Liver (tissue), 9 donors: ENCODE results near the gene ENGASE. TPM values are rescaled to one million over a fixed set of nuclear protein-coding genes. Genes with fewer than 3 reads are reported as not detected.

Source experiments
- DNase-seq: peaks from one replicate; pipeline ENCODE4 v3.0.0-alpha.2; 2017; ENCODE audit warnings: low spot score
- H3K27ac ChIP-seq, 2 donors: one replicate each; pipeline ENCODE4 v1.7.0; 2013; ENCODE audit warnings: inconsistent platforms in 2 of 2, low read length in 2 of 2, control low read depth in 1 of 2, low read depth in 1 of 2, mild to moderate bottlenecking in 1 of 2
- H3K27me3 ChIP-seq, 4 donors: one replicate each; pipeline versions ENCODE4 v1.6.1 to v1.7.0; 2013; ENCODE audit warnings: low read length in 3 of 4, inconsistent platforms in 1 of 4, mild to moderate bottlenecking in 1 of 4, moderate library complexity in 1 of 4; ENCODE audit not compliant: control insufficient read depth in 4 of 4, insufficient read depth in 4 of 4
- H3K36me3 ChIP-seq, 4 donors: one replicate each; pipeline versions ENCODE4 v1.6.1 to v1.7.0; 2013; ENCODE audit warnings: low read length in 3 of 4, mild to moderate bottlenecking in 3 of 4, low read depth in 1 of 4, moderate library complexity in 1 of 4; ENCODE audit not compliant: control insufficient read depth in 4 of 4, insufficient read depth in 3 of 4
- H3K4me1 ChIP-seq, 4 donors: one replicate each; pipeline versions ENCODE4 v1.6.1 to v1.7.0; 2013; ENCODE audit warnings: low read length in 3 of 4, mild to moderate bottlenecking in 3 of 4, moderate library complexity in 1 of 4; ENCODE audit not compliant: control insufficient read depth in 4 of 4, insufficient read depth in 4 of 4
- H3K4me3 ChIP-seq, 3 donors: one replicate each; pipeline versions ENCODE4 v1.6.1 to v1.7.0; 2013; ENCODE audit warnings: low read length in 3 of 3, control low read depth in 1 of 3, low read depth in 1 of 3, mild to moderate bottlenecking in 1 of 3
- H3K9ac ChIP-seq, 2 donors: one replicate each; pipeline ENCODE4 v1.7.0; 2013; ENCODE audit warnings: low read length in 2 of 2, mild to moderate bottlenecking in 2 of 2, moderate library complexity in 2 of 2, control low read depth in 1 of 2, low read depth in 1 of 2
- H3K9me3 ChIP-seq, 4 donors: one replicate each; pipeline versions ENCODE4 v1.6.1 to v1.7.0; 2013; ENCODE audit warnings: low read length in 3 of 4; ENCODE audit not compliant: control insufficient read depth in 4 of 4
- EGR1 ChIP-seq, 2 donors: IDR thresholded peaks; 2 replicates each; pipeline ENCODE4 v1.6.1; 2016 to 2018; ENCODE audit warnings: antibody characterized with exemption in 2 of 2, low read depth in 2 of 2
- FOXA1 ChIP-seq: IDR thresholded peaks from 2 replicates; pipeline ENCODE4 v1.6.1; 2016; ENCODE audit warnings: antibody characterized with exemption
- FOXA2 ChIP-seq: IDR thresholded peaks from 2 replicates; pipeline ENCODE4 v1.6.1; 2016; ENCODE audit warnings: antibody characterized with exemption
- GABPA ChIP-seq, 2 donors: IDR thresholded peaks in 1 of 2; conservative IDR thresholded peaks in 1 of 2; 2 replicates each; pipeline ENCODE4 v1.6.1; 2016; ENCODE audit warnings: antibody characterized with exemption in 2 of 2, mild to moderate bottlenecking in 1 of 2, moderate library complexity in 1 of 2
- HNF4G ChIP-seq: IDR thresholded peaks from 2 replicates; pipeline ENCODE4 v1.6.1; 2016; ENCODE audit warnings: antibody characterized with exemption
- JUND ChIP-seq, 2 donors: IDR thresholded peaks; 2 replicates each; pipeline ENCODE4 v1.6.1; 2016; ENCODE audit warnings: antibody characterized with exemption in 2 of 2
- NR2F2 ChIP-seq: IDR thresholded peaks from 2 replicates; pipeline ENCODE4 v1.6.1; 2016; ENCODE audit warnings: antibody characterized with exemption
- RAD21 ChIP-seq, 2 donors: IDR thresholded peaks; 2 replicates each; pipeline ENCODE4 v1.6.1; 2016; ENCODE audit warnings: antibody characterized with exemption in 2 of 2, mild to moderate bottlenecking in 2 of 2
- RXRA ChIP-seq, 2 donors: IDR thresholded peaks; 2 replicates each; pipeline ENCODE4 v1.6.1; 2017 to 2018; ENCODE audit warnings: antibody characterized with exemption in 2 of 2, mild to moderate bottlenecking in 1 of 2
- SP1 ChIP-seq: IDR thresholded peaks from 2 replicates; pipeline ENCODE4 v1.6.1; 2018; ENCODE audit warnings: antibody characterized with exemption, mild to moderate bottlenecking
- TAF1 ChIP-seq: conservative IDR thresholded peaks from 2 replicates; pipeline ENCODE4 v1.6.1; 2016; ENCODE audit warnings: antibody characterized with exemption, mild to moderate bottlenecking
- YY1 ChIP-seq: IDR thresholded peaks from 2 replicates; pipeline ENCODE4 v1.6.1; 2016; ENCODE audit warnings: antibody characterized with exemption, mild to moderate bottlenecking
- ZBTB33 ChIP-seq: IDR thresholded peaks from 2 replicates; pipeline ENCODE4 v1.6.1; 2016; ENCODE audit warnings: antibody characterized with exemption
- WGBS: extraction: QIAGEN DNeasy Blood & Tissue Kit; methylation state at CpG from one replicate; pipeline ENCODE4 v1.1.7; 2013; 5-methylcytosine and 5-hydroxymethylcytosine counted together
- polyA plus RNA-seq, 2 donors: library from polyadenylated mRNA; stranded (reverse) in 1 of 2; unstranded in 1 of 2; fragments of 200-250 nt in 1 of 2; fragments of >200 nt in 1 of 2; fragmentation: Nextera tagmentation in 1 of 2; extraction: Ambion mirVana in 1 of 2; gene quantifications; one replicate each; pipeline versions ENCODE4 v1.2.1 to v1.2.3, GENCODE V29; 2013 to 2015
- total RNA-seq, 2 donors: library from RNA; depleted of rRNA; stranded (reverse); fragments of >200 nt; gene quantifications; one replicate each; pipeline ENCODE4 v1.2.3, GENCODE V29; 2014
- TF ChIP-seq, protein P1 (sequence below): IDR thresholded peaks from 2 replicates; pipeline ENCODE4 v1.6.1; 2016; ENCODE audit warnings: antibody characterized with exemption, mild to moderate bottlenecking
- TF ChIP-seq, protein P2 (sequence below): IDR thresholded peaks from 2 replicates; pipeline ENCODE4 v1.6.1; 2016; ENCODE audit warnings: antibody characterized with exemption
- donor health status: healthy.
- donor health status: healthy.
- donor health status: healthy.
- donor health status: healthy.
- donor health status: healthy.

ENGASE gene
- total and polyA plus RNA-seq, 4 donors: 5.2 to 33.6 (median 7.8) TPM

DNA sequence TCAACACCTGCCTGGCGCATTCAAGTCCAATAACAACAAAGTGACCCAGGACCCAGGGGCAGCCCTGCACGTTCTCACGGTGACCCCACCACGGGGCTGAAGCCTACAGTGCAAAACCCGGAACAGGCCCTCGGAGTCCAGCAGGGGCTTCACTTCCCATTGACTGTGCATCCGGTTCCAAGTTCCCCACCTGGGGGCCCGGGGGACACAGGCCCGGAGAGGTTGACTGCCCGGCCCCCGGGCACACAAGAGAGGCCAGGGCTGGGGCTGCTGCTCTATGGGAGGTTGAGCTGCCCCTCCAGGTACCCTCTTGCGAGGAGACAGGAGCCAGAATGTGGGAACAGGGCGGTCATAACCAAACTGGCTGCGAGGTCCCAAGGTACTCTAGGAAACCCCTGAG lies 31.3 kb downstream of the ENGASE start:
- TF ChIP-seq, protein P1, sequence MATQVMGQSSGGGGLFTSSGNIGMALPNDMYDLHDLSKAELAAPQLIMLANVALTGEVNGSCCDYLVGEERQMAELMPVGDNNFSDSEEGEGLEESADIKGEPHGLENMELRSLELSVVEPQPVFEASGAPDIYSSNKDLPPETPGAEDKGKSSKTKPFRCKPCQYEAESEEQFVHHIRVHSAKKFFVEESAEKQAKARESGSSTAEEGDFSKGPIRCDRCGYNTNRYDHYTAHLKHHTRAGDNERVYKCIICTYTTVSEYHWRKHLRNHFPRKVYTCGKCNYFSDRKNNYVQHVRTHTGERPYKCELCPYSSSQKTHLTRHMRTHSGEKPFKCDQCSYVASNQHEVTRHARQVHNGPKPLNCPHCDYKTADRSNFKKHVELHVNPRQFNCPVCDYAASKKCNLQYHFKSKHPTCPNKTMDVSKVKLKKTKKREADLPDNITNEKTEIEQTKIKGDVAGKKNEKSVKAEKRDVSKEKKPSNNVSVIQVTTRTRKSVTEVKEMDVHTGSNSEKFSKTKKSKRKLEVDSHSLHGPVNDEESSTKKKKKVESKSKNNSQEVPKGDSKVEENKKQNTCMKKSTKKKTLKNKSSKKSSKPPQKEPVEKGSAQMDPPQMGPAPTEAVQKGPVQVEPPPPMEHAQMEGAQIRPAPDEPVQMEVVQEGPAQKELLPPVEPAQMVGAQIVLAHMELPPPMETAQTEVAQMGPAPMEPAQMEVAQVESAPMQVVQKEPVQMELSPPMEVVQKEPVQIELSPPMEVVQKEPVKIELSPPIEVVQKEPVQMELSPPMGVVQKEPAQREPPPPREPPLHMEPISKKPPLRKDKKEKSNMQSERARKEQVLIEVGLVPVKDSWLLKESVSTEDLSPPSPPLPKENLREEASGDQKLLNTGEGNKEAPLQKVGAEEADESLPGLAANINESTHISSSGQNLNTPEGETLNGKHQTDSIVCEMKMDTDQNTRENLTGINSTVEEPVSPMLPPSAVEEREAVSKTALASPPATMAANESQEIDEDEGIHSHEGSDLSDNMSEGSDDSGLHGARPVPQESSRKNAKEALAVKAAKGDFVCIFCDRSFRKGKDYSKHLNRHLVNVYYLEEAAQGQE: no peak
- TF ChIP-seq HNF4G (no peak), NR2F2 (no peak), RXRA (IDR thresholded peaks at IDR 0.05) (no peak), YY1 (no peak), RAD21 (IDR thresholded peaks at IDR 0.05) (no peak), FOXA1 (no peak), SP1 (no peak), FOXA2 (no peak), ZBTB33 (no peak), JUND (IDR thresholded peaks at IDR 0.05) (no peak), EGR1 (IDR thresholded peaks at IDR 0.05; ENCODE audit: low read depth in 2 of 2) (no peak), GABPA (IDR thresholded peaks at IDR 0.05 in 1 of 2, conservative IDR thresholded peaks at IDR 0.05 in 1 of 2) (no peak), TAF1 (no peak)
- TF ChIP-seq, protein P2, sequence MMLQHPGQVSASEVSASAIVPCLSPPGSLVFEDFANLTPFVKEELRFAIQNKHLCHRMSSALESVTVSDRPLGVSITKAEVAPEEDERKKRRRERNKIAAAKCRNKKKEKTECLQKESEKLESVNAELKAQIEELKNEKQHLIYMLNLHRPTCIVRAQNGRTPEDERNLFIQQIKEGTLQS: no peak
- Histone ChIP-seq H3K4me1 (no peaks in the 10 kb centered on the region), H3K4me3 (no peak overlapping the region), H3K9ac (no peak overlapping the region), H3K9me3 (no peaks in the 10 kb centered on the region), H3K27ac (no peak overlapping the region), H3K36me3 (no peaks in the 10 kb centered on the region), H3K27me3 (peaks cover 0 to 2% (median 0%) of the 10 kb centered on the region in 4 donors)
- DNase-seq: no peak
- WGBS: 77% methylated on average over 14 of the region's 14 CpGs

DNA sequence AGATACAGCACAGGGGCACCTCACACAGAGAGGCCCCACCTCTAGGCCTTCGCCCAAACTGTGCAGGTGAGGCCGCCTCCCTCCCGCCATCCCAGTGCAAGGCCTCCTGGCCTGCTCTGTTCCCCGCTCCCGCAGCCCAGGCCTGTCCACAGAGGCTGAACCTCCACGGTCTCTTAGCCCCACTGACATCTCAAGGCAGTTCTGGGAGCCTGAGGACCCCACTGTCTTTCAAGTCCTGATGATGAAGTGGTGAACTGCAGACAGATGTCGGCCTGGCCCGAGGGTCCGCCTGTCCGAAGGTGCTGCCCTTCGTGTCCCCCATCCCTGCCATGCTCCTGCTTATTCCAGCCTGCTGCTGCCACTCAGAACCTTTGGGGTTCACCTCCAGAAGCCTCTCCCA lies 32.3 kb downstream of the ENGASE start:
- WGBS: 88% methylated on average over 11 of the region's 11 CpGs
- Histone ChIP-seq H3K9ac (no peak overlapping the region), H3K9me3 (no peaks in the 10 kb centered on the region), H3K27ac (no peak overlapping the region), H3K4me3 (no peak overlapping the region), H3K36me3 (no peaks in the 10 kb centered on the region), H3K27me3 (peaks cover 0 to 2% (median 0%) of the 10 kb centered on the region in 4 donors), H3K4me1 (no peaks in the 10 kb centered on the region)
- DNase-seq: no peak
- no peak for TF ChIP-seq TAF1
